Hippocampal formation (tissue), 2 donors: Measurements from ENCODE around the gene PMPCB.
A peak's percentile ranks its signal among the peaks of the same experiment; 100 is the strongest.

Experiments
- DNase-seq, 2 donors: peaks; one replicate each; lab custom pipeline; 2025; lab: John Stamatoyannopoulos, UW

PMPCB gene

DNA sequence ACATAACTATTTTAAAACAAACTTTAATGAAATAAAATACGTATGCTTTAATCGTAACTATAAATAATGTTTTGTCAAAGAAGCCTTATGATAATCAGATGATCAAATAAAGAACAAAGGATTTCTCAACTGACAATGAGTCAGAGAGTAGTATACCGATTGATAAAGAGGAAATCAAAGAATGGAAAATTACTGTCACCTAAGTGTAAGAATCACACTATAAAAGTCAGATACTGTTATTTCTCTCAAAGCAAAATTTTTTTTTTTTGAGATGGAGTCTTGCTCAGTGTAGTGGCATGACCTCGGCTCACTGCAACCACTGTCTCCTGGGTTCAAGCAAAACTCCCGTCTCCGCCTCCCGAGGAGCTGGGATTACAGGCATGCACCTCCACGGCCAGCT lies 28.5 kb downstream of the PMPCB start:
- DNase-seq, result no peak

DNA sequence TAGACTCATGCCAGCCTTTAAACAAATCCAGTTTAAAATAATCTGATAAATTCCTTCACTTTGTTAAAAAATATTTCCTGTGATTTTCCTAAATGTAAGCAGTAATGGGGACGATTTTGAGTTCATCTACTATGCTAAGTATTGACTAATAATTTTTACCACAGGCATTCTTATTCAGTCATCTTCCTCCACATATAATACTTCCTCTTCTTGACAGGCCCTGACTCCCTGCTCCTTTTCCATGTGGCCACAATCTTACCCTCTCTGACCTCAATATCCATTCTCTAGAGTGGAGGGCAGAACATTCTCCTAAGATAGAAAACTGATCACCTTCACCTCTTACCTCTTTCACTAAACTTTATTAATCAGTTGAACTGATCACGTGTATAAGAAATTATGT lies 39.5 kb downstream of the PMPCB start:
- no peak for DNase-seq

DNA sequence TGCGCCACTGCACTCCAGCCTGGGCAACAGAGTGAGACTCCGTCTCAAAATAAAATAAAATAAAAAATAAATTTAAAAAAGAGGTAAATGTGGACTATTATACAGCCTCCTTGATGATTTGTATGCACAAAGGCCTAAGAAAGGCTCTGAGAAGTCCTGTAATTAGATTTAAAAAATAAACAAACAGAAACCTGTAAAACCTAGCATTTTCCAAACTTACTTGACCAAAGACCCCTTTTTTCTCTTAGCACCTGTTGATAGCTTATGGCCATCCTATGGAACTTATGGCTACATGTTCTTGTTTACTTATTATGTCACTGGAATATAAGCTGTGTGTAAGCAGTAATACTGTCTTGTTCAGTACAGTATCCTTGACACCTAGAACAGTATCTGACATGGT lies 41.6 kb downstream of the PMPCB start:
- DNase-seq, result no peak

DNA sequence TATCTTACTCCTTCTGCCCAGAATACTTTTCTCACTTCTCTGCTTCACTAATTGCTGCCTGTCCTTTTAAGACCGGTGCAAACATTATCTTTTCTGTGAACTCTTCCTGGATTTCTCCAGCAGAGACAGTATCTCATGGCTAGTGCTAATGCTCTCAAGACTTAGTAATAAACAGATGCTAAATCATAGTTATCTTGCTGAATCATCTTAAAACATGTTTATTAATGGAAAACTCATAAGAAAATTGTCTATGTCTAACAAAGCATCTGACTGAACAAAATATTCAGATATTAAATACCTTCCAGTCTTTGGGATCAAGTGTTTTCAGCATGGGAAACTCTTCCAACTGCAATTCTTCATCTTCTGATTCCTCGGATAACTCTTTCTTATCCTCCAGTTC lies 44.2 kb downstream of the PMPCB start:
- DNase-seq, result no peak

DNA sequence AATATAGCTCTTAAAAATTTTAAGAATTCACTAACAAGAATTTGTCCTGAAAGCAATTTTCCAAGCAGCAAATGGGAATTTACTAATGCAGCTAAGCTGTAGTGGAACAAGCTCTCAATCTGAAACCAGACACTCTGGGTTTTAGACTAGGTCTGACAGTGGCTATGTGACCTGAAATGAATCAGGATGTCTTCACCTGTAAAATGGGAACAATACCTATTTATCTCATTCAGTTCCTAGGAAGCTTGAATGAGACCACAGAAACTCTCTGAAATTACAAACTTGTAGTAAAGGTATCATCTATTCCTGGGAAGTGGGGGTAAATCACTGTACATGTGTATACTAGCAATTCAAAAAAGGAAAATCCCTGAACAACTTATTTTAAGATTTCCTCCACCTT lies 46.1 kb downstream of the PMPCB start:
- DNase-seq, result no peak

DNA sequence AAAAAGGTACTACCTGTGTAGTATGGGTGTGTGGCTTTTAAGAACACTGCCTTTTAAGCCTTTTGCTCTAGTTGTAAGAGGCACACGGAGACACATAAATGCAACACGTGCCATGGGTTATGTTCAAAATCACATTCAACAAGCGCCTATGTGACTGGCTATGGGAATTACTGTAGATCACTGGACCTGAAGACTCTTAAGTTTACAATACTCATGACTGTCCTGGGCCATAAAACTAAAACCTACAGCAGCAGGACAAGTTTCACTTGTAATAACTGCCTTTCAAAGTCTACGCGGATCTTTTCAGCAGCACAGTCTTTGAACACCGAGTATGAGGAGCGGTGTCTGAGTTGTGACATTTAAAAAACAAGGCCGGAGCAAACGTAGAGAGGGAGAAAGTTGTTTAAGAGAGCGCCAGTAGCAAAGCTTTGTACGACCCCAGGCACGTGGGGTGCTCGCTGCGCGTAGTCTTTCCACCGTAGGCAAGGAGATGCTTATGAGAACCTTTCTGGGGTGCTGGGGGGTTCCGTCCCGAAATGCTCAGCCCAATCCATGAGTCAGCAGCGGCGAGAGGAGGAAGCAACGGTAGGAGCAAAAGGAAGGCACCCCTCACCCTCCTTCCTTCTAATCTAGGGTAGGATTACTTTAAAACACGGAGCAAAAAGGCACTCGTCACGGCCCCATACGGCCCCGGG lies 46.7 kb downstream of the PMPCB start:
- no peak for DNase-seq

DNA sequence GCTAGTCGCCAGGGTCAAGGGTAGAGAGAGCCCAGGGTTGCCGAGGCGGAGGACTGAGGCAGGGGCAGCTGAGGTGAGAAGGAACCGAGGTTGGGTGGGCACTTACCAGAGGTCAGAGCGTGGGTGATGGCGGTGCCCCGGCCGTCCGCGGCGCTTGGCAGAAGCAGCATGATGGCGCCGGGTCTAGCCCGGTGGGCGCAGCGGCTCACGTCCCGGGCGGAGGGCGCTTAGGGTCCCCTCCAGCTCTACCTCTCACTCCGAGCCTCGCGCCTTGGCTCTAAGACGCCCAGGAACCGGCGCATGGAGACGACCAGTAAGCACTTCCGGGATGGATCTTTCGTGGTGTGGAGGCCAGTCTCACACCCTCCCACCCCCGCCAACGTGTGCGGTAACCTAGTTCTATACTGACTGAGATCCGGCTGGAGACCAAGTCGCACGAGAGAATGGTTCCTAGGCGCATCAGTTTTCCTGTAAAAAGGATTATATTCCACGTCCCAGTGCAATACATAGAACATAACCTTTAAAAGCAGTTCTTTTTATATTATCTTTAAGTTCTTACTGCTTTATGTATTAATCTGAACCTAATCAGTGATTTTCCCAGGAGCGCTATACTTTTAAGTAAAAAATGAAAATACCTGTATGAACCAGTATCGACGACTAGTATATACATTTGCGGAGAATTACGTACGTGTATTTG lies 47.4 kb downstream of the PMPCB start, which contains the start of gene DNAJC2:
Gene DNAJC2, minus strand, starts transcription at position 315 of the 697 bp plus-strand sequence. Its CDS starts 145 bp downstream, at position 170.
- peak; percentile 77 to 90 for DNase-seq

DNA sequence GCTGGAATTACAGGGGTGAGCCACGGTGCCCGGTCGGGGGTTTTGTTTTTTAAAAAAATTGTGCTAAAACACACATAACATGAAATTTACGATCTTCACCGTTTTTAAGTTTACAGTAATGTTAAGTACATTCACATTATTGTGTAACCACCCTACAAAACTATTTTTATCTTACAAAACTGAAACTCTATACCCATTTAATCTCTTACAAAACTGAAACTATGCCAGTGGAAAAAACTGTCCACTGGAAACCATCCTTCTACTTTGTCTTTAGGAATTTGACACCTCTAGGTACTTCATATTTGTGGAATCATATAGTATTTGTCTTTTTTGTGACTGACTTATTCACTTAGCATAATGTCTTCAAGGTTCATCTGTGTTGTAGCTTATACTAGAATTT lies 49.2 kb downstream of the PMPCB start:
- DNase-seq, result no peak

DNA sequence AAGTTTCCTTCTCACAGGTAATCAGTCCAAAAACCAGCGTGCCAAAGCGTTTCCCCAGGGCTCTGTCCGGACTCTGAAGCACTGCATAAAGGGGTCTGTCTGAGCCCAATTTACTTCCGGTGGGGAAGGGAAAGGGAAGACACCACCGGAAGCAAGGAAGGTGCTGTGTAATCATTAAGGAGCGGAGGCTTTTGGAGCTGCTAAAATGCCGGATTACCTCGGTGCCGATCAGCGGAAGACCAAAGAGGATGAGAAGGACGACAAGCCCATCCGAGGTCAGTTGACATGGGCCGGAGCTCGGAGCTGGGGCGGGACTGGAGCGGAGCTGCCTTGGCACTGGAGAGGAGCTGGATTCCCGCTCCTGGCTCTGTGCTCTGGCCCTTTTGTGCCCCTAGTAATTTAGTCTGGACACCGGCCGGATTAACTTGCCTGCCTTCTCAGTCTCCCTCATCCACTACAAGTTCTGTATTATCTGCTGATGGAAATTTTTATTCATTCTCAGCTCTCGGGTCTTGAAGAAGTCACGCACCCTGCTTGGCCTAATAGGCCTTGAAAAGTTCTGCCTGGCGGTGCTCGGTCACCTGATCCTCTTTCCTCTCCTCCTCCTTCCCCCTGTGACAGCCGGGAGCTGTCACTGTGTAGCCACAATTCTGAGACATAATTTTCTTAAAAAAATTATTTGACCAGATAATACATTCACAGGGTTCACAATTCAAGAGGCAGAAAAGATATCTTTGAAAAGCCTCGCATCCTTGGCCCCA lies 50.5 kb downstream of the PMPCB start, which contains the start of gene PSMC2:
Gene PSMC2, plus strand, starts transcription at position 137 of the 761 bp plus-strand sequence. Its CDS starts 69 bp downstream, at position 206.
- peak; percentile 67 to 79 for DNase-seq

DNA sequence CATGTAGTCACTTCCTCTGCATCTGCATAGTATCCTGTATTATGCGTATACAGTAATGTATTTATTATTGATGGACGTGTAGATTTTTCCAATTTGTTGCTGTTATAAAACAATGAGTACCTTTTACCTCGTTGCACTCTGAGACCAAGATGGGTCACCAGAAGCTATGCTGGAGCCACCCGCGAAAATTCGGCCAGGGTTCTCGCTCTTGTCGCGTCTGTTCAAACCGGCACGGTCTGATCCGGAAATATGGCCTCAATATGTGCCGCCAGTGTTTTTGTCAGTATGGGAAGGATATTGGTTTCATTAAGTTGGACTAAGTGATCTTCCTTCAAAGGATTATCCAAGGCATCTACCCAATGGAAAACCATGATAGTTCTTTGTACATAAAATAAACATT lies 51.2 kb downstream of the PMPCB start:
- DNase-seq, result no peak

DNA sequence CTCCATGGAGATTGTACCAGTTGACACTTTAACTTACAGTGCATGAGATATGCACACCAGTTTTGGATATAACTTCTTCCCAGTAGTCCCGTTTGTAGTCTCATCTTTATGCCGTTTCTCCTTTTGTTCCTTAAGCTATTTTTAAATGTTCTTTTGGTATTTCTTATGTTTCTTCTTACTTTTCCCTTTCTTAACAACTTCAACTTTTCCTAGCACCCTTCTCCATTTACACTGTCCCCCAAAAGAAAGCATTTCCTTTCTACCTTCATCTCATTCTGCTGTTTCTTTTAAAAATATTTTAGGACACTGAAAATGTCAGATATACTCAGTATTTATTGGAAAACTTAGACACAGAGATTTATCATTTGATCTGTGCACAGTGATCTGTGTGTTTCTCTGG lies 51.7 kb downstream of the PMPCB start:
- DNase-seq, result no peak

DNA sequence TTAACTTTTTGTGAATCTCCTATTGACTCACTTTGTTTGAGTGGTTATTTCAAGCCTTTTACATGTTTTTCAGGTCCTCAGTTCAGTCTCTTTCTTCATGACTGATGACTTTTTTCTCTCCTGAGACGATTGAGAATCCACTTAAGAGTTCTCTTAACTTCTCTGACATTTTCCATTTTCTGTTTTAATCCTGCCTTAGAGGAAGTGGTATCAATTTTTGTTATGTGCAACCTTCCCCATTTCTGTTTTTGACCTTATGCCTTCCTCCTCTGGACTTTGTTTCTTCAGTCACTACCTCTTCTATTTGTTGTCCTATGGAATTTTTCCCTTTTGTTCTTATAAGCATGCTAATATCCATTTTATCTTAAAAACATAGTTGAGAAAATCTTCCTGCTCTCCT lies 52.6 kb downstream of the PMPCB start:
- no peak for DNase-seq
